Measurements from ENCODE around the gene GALNT2.

GRCh38 chr1:230253150-230253549 lies 186.1 kb downstream of the GALNT2 start:
- no peak for TF ChIP-seq CTCF (IDR thresholded peaks at IDR 0.05)
- no peak for TF ChIP-seq POLR2A (IDR thresholded peaks at IDR 0.05)
- TF ChIP-seq EP300 (IDR thresholded peaks at IDR 0.05) = no peak

Data from ovary (tissue), 3 donors.